Jurkat, Clone E6-1 (cell line): ENCODE measurements around the gene LDB1.

Experiments used
- DNase-seq: peaks from one replicate; pipeline ENCODE4 v3.0.0-alpha.2; 2011; ENCODE audit warnings: low read depth, low spot score
- H3K4me3 ChIP-seq: 2 replicates; pipeline ENCODE4 v1.5.1; 2011; ENCODE audit warnings: mild to moderate bottlenecking, low read length, control low read depth, moderate library complexity

Gene LDB1

GRCh38 chr10:102115775-102116174, 4.4 kb downstream of the LDB1 start:
- peak; percentile 54 for DNase-seq
- peak overlapping the region; percentile 82 for H3K4me3 ChIP-seq

- DNase-seq, result peak; percentile 67
- H3K4me3 ChIP-seq, result peak overlapping the region; percentile 82
Observed at GRCh38 chr10:102114861-102115618, 5.1 kb downstream of the LDB1 start.

GRCh38 chr10:102113956-102114857, 6.0 kb downstream of the LDB1 start:
- H3K4me3 ChIP-seq, result peak overlapping the region; percentile 82
- DNase-seq, result no peak

- H3K4me3 ChIP-seq, result peak overlapping the region; percentile 82
Observed at GRCh38 chr10:102113261-102113955, 6.8 kb downstream of the LDB1 start.

GRCh38 chr10:102112210-102112817, 7.9 kb downstream of the LDB1 start:
- no peak for DNase-seq
- H3K4me3 ChIP-seq, result no peak overlapping the region

More at GRCh38 chr10:102113261-102113955, 6.8 kb downstream of the LDB1 start:
- DNase-seq, result no peak

- DNase-seq, result no peak
- H3K4me3 ChIP-seq, result no peak overlapping the region
Observed at GRCh38 chr10:102111276-102111675, 8.9 kb downstream of the LDB1 start.

- H3K4me3 ChIP-seq, result no peak overlapping the region
- DNase-seq, result no peak
Observed at GRCh38 chr10:102109166-102110116, 10.7 kb downstream of the LDB1 start.

- no peak for DNase-seq
Observed at GRCh38 chr10:102106998-102107397, 13.2 kb downstream of the LDB1 start.

GRCh38 chr10:102102421-102102820, 17.7 kb downstream of the LDB1 start:
- no peak for DNase-seq
- H3K4me3 ChIP-seq, result no peak overlapping the region

More at GRCh38 chr10:102106998-102107397, 13.2 kb downstream of the LDB1 start:
- H3K4me3 ChIP-seq, result no peak overlapping the region

- DNase-seq, result no peak
- H3K4me3 ChIP-seq, result no peak overlapping the region
Observed at GRCh38 chr10:102101152-102101551, 19.0 kb downstream of the LDB1 start.

GRCh38 chr10:102096449-102096848, 23.7 kb downstream of the LDB1 start:
- no peak for DNase-seq
- no peak overlapping the region for H3K4me3 ChIP-seq

GRCh38 chr10:102090772-102091171, 29.4 kb downstream of the LDB1 start:
- H3K4me3 ChIP-seq, result no peak overlapping the region
- no peak for DNase-seq

GRCh38 chr10:102086196-102086595, 34.0 kb downstream of the LDB1 start:
- no peak overlapping the region for H3K4me3 ChIP-seq
- DNase-seq, result no peak

GRCh38 chr10:102085336-102085735, 34.8 kb downstream of the LDB1 start:
- DNase-seq, result no peak
- no peak overlapping the region for H3K4me3 ChIP-seq

- DNase-seq, result no peak
- no peak overlapping the region for H3K4me3 ChIP-seq
Observed at GRCh38 chr10:102083541-102083940, 36.6 kb downstream of the LDB1 start.

GRCh38 chr10:102072673-102073527, 47.3 kb downstream of the LDB1 start:
- peak; percentile 77 for DNase-seq
- H3K4me3 ChIP-seq, result no peak overlapping the region

GRCh38 chr10:102069071-102069470, 51.1 kb downstream of the LDB1 start:
- no peak for DNase-seq
- no peak overlapping the region for H3K4me3 ChIP-seq
